ENCODE data around the gene DOK6. TPM values are rescaled to one million over a fixed set of nuclear protein-coding genes. Genes with fewer than 3 reads are reported as not detected.

DOK6 gene
- total RNA-seq, 1 donor: 3.6 TPM

- Histone ChIP-seq H3K4me1 (ENCODE audit: insufficient read depth, low read length) (no peaks in the 10 kb centered on the region), H3K9me3 (ENCODE audit: low read depth, low read length) (no peaks in the 10 kb centered on the region), H3K79me2 (ENCODE audit: insufficient read depth, low read length) (no peaks in the 10 kb centered on the region), H3K27me3 (ENCODE audit: insufficient read depth, low read length) (peaks cover 13% of the 10 kb centered on the region), H3K4me2 (ENCODE audit: insufficient read depth, low read length) (no peak overlapping the region), H2AFZ (ENCODE audit: low read length) (no peak overlapping the region), H4K20me1 (ENCODE audit: insufficient read depth, low read length) (no peaks in the 10 kb centered on the region), H3K27ac (ENCODE audit: low read depth, low read length) (no peak overlapping the region), H3K4me3 (ENCODE audit: insufficient read depth, low read length) (no peak overlapping the region), H3K36me3 (ENCODE audit: insufficient read depth, low read length) (no peaks in the 10 kb centered on the region)
- TF ChIP-seq, protein P1, sequence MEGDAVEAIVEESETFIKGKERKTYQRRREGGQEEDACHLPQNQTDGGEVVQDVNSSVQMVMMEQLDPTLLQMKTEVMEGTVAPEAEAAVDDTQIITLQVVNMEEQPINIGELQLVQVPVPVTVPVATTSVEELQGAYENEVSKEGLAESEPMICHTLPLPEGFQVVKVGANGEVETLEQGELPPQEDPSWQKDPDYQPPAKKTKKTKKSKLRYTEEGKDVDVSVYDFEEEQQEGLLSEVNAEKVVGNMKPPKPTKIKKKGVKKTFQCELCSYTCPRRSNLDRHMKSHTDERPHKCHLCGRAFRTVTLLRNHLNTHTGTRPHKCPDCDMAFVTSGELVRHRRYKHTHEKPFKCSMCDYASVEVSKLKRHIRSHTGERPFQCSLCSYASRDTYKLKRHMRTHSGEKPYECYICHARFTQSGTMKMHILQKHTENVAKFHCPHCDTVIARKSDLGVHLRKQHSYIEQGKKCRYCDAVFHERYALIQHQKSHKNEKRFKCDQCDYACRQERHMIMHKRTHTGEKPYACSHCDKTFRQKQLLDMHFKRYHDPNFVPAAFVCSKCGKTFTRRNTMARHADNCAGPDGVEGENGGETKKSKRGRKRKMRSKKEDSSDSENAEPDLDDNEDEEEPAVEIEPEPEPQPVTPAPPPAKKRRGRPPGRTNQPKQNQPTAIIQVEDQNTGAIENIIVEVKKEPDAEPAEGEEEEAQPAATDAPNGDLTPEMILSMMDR (IDR thresholded peaks at IDR 0.05; ENCODE audit: extremely low read depth, low read depth, low read length): no peak
- DNase-seq (ENCODE audit: insufficient read length, low spot score, missing footprints): peak; percentile 61
Observed at GRCh38 chr18:69397096-69397495, 3.6 kb upstream of the DOK6 start.

GRCh38 chr18:69399253-69399652, 1.4 kb upstream of the DOK6 start:
- no peaks in the 10 kb centered on the region for H3K36me3 ChIP-seq (ENCODE audit: insufficient read depth, low read length)
- no peak overlapping the region for H2AFZ ChIP-seq (ENCODE audit: low read length)
- H3K79me2 ChIP-seq (ENCODE audit: insufficient read depth, low read length): no peaks in the 10 kb centered on the region
- no peaks in the 10 kb centered on the region for H4K20me1 ChIP-seq (ENCODE audit: insufficient read depth, low read length)
- peaks cover 26% of the 10 kb centered on the region for H3K27me3 ChIP-seq (ENCODE audit: insufficient read depth, low read length)
- TF ChIP-seq, protein P1 (IDR thresholded peaks at IDR 0.05; ENCODE audit: extremely low read depth, low read depth, low read length): no peak
- no peaks in the 10 kb centered on the region for H3K4me1 ChIP-seq (ENCODE audit: insufficient read depth, low read length)
- H3K27ac ChIP-seq (ENCODE audit: low read depth, low read length): no peak overlapping the region
- DNase-seq (ENCODE audit: insufficient read length, low spot score, missing footprints): no peak
- H3K4me2 ChIP-seq (ENCODE audit: insufficient read depth, low read length): no peak overlapping the region
- H3K4me3 ChIP-seq (ENCODE audit: insufficient read depth, low read length): no peak overlapping the region
- H3K9me3 ChIP-seq (ENCODE audit: low read depth, low read length): no peaks in the 10 kb centered on the region

GRCh38 chr18:69400976-69401225, 213 bp downstream of the DOK6 start:
- peak overlapping the region; percentile 72 for H3K4me2 ChIP-seq (ENCODE audit: insufficient read depth, low read length)
- H3K9me3 ChIP-seq (ENCODE audit: low read depth, low read length): no peaks in the 10 kb centered on the region
- H2AFZ ChIP-seq (ENCODE audit: low read length): peak overlapping the region; percentile 59
- TF ChIP-seq, protein P1 (IDR thresholded peaks at IDR 0.05; ENCODE audit: extremely low read depth, low read depth, low read length): no peak
- no peaks in the 10 kb centered on the region for H3K4me1 ChIP-seq (ENCODE audit: insufficient read depth, low read length)
- H4K20me1 ChIP-seq (ENCODE audit: insufficient read depth, low read length): no peaks in the 10 kb centered on the region
- H3K27ac ChIP-seq (ENCODE audit: low read depth, low read length): no peak overlapping the region
- H3K36me3 ChIP-seq (ENCODE audit: insufficient read depth, low read length): no peaks in the 10 kb centered on the region
- DNase-seq (ENCODE audit: insufficient read length, low spot score, missing footprints): peak; percentile 81
- H3K79me2 ChIP-seq (ENCODE audit: insufficient read depth, low read length): no peaks in the 10 kb centered on the region
- H3K27me3 ChIP-seq (ENCODE audit: insufficient read depth, low read length): peaks cover 26% of the 10 kb centered on the region
- H3K4me3 ChIP-seq (ENCODE audit: insufficient read depth, low read length): peak overlapping the region; percentile 49

- H3K27me3 ChIP-seq (ENCODE audit: insufficient read depth, low read length): peaks cover 26% of the 10 kb centered on the region
- no peaks in the 10 kb centered on the region for H3K79me2 ChIP-seq (ENCODE audit: insufficient read depth, low read length)
- no peaks in the 10 kb centered on the region for H3K9me3 ChIP-seq (ENCODE audit: low read depth, low read length)
- peak overlapping the region; percentile 72 for H3K4me2 ChIP-seq (ENCODE audit: insufficient read depth, low read length)
- no peaks in the 10 kb centered on the region for H4K20me1 ChIP-seq (ENCODE audit: insufficient read depth, low read length)
- no peak overlapping the region for H3K27ac ChIP-seq (ENCODE audit: low read depth, low read length)
- H3K4me3 ChIP-seq (ENCODE audit: insufficient read depth, low read length): peak overlapping the region; percentile 49
- TF ChIP-seq, protein P1 (IDR thresholded peaks at IDR 0.05; ENCODE audit: extremely low read depth, low read depth, low read length): no peak
- H3K36me3 ChIP-seq (ENCODE audit: insufficient read depth, low read length): no peaks in the 10 kb centered on the region
- peak; percentile 90 for DNase-seq (ENCODE audit: insufficient read length, low spot score, missing footprints)
- H3K4me1 ChIP-seq (ENCODE audit: insufficient read depth, low read length): no peaks in the 10 kb centered on the region
- peak overlapping the region; percentile 59 for H2AFZ ChIP-seq (ENCODE audit: low read length)
Observed at GRCh38 chr18:69401226-69401971, 711 bp downstream of the DOK6 start.

All from osteoblast (primary cell).